DLD1 (cell line): Measurements from ENCODE around the gene ZBTB9.

Experiments used
- in situ Hi-C: cut with HindIII; loops from 2 replicates; pipeline ENCODE4 v1.10.0; 2017; ENCODE audit warnings: low sequenced_read_pairs

ZBTB9 gene

GRCh38 chr6:33432546-33432945 lies 21.8 kb upstream of the ZBTB9 start:
- in situ Hi-C loops, result no loop called here

DNA sequence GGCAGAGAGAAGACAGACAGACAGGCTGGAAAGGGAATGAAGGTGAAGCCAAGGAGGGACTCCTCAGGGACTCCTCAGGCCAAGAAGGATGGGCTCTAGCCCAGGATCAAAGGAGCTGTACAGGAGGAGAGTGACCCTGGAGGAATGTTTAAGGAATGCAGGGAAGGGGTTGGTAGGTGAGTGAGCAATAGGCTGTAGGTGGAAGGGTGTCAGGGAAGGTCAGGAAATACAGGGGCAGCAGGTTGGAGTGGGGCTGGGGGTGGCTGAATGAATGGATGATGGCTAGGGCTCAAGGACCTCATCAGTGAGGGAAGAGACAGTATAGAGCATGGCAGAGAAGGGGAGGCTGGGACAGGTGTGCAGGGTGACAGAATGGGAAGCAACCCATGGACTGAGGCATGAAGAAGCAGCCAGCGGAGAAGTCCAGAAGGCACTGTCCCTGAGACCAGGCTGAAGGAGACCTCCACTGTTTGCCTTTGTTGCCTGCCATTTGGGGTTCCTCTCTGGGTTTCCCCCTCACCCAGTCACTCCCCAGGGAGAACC lies 21.3 kb upstream of the ZBTB9 start:
- in situ Hi-C loops, result no loop called here

DNA sequence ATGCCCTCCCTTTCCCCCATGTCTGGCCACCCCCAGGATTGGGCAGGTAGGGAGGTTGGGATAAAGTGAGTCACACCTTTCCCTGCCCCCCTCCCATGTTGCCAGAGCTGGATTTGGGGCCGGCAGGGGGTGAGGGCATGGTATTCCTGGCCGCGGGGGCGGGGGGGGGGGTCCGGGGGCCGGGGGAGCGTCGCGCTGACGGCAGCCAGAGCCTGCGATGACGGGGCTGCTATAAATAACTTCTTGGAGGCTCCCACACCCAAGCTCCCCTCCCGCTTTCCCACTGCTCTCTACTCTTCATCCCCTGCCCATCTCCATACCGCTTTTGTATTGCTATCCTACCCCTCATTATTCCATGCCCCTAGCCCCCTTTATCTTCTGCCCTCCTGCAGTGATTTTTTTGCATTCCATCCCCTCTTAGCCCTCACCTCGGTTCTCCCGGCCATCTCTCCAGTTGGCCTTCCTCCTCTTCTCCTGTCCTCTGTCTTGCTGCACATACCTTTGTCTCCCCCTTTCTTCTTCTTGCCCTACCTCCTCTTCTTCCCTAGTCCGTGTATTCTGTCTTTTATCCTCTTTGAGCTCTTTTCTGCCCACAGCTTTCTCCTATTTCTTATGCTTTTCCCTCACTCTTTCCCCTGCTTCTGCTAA lies 20.7 kb upstream of the ZBTB9 start:
- in situ Hi-C loops, result no loop called here

- in situ Hi-C loops, result no loop called here
Measured at GRCh38 chr6:33434961-33435360, 19.4 kb upstream of the ZBTB9 start.

DNA sequence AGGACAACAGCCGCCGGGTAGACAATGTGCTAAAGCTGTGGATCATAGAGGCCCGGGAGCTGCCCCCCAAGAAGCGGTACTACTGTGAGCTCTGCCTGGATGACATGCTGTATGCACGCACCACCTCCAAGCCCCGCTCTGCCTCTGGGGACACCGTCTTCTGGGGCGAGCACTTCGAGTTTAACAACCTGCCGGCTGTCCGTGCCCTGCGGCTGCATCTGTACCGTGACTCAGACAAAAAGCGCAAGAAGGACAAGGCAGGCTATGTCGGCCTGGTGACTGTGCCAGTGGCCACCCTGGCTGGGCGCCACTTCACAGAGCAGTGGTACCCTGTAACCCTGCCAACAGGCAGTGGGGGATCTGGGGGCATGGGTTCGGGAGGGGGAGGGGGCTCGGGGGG lies 16.7 kb upstream of the ZBTB9 start:
- in situ Hi-C loops, result no loop called here

DNA sequence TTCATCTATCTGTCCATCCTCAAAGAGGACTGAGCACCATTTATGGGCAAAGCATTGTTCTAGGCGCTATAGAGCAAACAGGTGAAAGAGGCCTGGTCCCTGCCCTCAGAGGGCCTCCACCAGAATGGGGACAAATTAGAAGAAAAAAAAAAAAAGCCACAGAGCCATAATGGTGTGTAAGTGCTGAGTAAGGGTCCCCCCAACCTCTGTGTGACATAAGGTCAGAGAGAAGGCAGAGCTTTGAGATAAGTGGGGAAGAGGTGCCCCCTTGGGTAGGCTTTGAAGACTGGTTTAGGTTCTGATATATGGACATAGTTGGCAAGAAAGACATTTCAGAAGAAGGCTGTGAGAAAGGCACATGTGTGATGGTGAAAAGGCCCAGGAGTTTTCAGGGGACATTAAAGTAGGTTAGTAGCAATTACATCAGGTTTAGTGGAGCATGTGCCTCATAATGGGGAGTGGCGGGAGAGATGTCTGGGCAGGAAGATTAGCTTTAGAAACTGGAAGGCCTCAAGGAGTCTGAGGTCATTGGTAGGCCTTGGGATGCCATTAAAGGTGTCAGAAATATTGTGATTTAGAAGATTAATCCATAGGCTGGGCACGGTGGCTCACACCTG lies 15.3 kb upstream of the ZBTB9 start:
- in situ Hi-C loops, result no loop called here

GRCh38 chr6:33439956-33440648 lies 14.3 kb upstream of the ZBTB9 start:
- in situ Hi-C loops, result no loop called here

DNA sequence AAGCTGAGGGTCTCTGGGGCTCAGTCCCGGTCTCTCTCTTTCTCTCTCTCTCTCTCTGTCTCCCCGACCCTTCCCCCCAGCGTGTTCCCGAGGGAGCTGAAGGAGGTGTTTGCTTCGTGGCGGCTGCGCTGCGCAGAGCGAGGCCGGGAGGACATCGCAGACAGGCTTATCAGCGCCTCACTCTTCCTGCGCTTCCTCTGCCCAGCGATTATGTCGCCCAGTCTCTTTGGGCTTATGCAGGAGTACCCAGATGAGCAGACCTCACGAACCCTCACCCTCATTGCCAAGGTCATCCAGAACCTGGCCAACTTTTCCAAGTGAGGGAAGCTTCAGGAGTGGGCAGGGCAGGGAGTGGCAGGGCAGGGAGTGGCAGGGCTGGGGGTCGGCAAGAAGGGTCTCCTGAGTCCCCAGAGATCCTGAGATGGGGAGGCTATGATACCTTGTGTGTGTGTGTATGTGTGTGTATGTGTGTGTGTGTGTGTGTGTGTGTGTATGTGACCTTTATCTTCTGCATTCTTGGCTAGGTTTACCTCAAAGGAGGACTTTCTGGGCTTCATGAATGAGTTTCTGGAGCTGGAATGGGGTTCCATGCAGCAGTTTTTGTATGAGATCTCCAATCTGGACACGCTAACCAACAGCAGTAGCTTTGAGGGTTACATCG lies 13.6 kb upstream of the ZBTB9 start:
- in situ Hi-C loops, result no loop called here

GRCh38 chr6:33441457-33441856 lies 12.9 kb upstream of the ZBTB9 start:
- in situ Hi-C loops, result no loop called here

GRCh38 chr6:33442283-33442682 lies 12.1 kb upstream of the ZBTB9 start:
- in situ Hi-C loops, result no loop called here

DNA sequence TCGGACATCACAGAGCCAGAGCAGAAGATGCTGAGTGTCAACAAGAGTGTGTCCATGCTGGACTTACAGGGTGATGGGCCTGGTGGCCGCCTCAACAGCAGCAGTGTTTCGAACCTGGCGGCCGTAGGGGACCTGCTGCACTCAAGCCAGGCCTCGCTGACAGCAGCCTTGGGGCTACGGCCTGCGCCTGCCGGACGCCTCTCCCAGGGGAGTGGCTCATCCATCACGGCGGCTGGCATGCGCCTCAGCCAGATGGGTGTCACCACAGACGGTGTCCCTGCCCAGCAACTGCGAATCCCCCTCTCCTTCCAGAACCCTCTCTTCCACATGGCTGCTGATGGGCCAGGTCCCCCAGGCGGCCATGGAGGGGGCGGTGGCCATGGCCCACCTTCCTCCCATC lies 11.4 kb upstream of the ZBTB9 start:
- in situ Hi-C loops, result no loop called here

- in situ Hi-C loops, result no loop called here
Measured at GRCh38 chr6:33443619-33444504, 10.5 kb upstream of the ZBTB9 start.

DNA sequence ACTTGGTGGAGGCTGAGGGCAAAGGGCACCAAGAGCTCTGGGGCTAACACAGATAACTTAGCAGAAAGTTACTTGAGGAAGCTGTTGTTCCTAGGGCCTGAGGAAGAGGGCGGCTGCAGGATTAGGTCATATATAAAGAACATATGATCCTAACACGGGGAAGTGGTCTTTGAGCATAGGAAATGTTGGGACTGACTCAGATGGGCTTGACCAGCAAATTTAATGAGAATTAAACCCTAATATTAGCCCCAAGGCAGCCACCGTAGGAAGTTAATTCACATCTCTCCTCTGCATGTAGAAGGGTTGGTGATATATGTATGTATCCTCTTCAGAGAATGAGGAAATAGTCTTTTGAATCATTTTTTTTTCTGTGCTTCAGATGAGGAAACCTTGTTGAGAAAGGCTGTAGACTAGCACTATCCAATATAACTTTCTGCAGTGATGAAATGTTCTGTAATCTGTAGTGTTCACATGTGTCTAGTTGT lies 9.2 kb upstream of the ZBTB9 start:
- in situ Hi-C loops, result no loop called here

- in situ Hi-C loops, result no loop called here
Measured at GRCh38 chr6:33446356-33446755, 8.0 kb upstream of the ZBTB9 start.

GRCh38 chr6:33450434-33450833 lies 3.9 kb upstream of the ZBTB9 start:
- in situ Hi-C loops, result no loop called here

DNA sequence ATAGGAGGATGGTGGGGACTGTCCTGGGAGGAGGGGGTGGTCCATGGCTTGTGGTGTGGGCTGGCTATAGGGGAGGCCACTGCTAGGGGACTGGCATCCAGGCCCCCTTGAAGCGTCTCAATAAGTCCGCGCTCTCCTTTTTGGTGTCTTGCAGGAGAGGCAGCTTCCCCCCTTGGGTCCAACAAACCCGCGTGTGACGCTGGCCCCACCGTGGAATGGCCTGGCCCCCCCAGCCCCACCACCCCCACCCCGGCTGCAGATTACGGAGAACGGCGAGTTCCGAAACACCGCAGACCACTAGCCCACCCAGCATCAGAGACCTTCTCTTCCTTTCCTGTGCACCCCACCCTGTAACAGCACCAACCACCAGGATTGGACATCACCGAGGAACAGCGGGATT lies 2.8 kb upstream of the ZBTB9 start:
- in situ Hi-C loops, result no loop called here

GRCh38 chr6:33452496-33452895 lies 1.9 kb upstream of the ZBTB9 start:
- in situ Hi-C loops, result no loop called here

DNA sequence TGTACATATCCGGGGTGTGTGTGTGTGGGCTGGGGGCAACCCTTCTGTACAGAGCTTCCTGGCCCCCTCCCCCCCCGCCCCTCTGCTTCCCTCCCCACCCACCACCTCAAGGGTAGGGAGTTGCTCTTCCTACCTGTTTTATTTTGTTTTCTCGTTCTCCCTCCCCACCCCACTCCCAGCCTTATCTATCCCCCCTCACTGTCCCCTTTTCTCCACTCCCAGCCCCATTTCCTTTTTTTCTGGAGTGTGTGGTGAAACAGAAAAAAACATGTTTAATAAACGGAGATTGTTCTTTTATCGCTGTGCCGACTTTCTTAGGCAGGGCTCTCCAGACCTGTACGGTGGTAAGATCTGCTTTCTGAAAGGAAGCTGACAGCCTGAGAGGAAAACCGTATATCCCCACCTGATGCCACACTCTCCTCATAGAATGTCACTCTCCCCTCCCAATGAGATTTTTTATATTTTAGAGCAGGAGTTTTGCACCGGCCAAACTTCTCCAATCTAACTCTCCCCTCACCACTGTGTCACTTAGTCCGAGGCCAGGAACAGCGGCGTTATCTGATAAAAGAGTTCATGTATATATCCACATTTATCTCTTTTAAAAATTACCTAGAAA lies 875 bp upstream of the ZBTB9 start:
- in situ Hi-C loops, result no loop called here

- in situ Hi-C loops, result no loop called here
Measured at GRCh38 chr6:33455051-33455450, 675 bp downstream of the ZBTB9 start.

- in situ Hi-C loops, result no loop called here
Measured at GRCh38 chr6:33456156-33456555, 1.8 kb downstream of the ZBTB9 start.
